Spleen (tissue), 11 donors: ENCODE results near the gene FBXW7. TPM values are rescaled to one million over a fixed set of nuclear protein-coding genes. Genes with fewer than 3 reads are reported as not detected.

Experiments used
- DNase-seq: peaks from one replicate; pipeline ENCODE4 v3.0.0-alpha.2; 2020
- H3K27ac ChIP-seq, 8 donors: fragments of 200-600 bp; sonication (generic) in 7 of 8; 1 replicate in 4 of 8; 2 replicates in 4 of 8; pipeline versions ENCODE4 v1.5.0 to v1.8.0; 2016 to 2021; ENCODE audit warnings: inconsistent platforms in 4 of 8, mild to moderate bottlenecking in 4 of 8, moderate library complexity in 1 of 8
- H3K27me3 ChIP-seq, 7 donors: fragments of 200-600 bp; sonication (generic) in 6 of 7; replicated peaks in 1 of 7; 1 replicate in 4 of 7; 2 replicates in 3 of 7; pipeline versions ENCODE4 v1.5.0 to v1.8.0; 2016 to 2021; ENCODE audit warnings: inconsistent platforms in 3 of 7, mild to moderate bottlenecking in 1 of 7
- H3K36me3 ChIP-seq, 6 donors: fragments of 200-600 bp; sonication (generic) in 5 of 6; 1 replicate in 4 of 6; 2 replicates in 2 of 6; pipeline versions ENCODE4 v1.5.0 to v1.8.0; 2016 to 2021; ENCODE audit warnings: inconsistent platforms in 2 of 6
- H3K4me1 ChIP-seq, 6 donors: fragments of 200-600 bp; sonication (generic) in 5 of 6; 1 replicate in 3 of 6; 2 replicates in 3 of 6; pipeline versions ENCODE4 v1.5.0 to v1.8.0; 2016 to 2021; ENCODE audit warnings: inconsistent platforms in 3 of 6
- H3K4me3 ChIP-seq, 8 donors: fragments of 200-600 bp; sonication (generic) in 7 of 8; 1 replicate in 4 of 8; 2 replicates in 4 of 8; pipeline versions ENCODE4 v1.5.0 to v1.8.0; 2016 to 2021; ENCODE audit warnings: inconsistent platforms in 4 of 8, mild to moderate bottlenecking in 4 of 8, moderate library complexity in 2 of 8
- H3K9me3 ChIP-seq, 8 donors: fragments of 200-600 bp; sonication (generic) in 7 of 8; 1 replicate in 4 of 8; 2 replicates in 4 of 8; pipeline versions ENCODE4 v1.5.0 to v1.8.0; 2016 to 2021; ENCODE audit warnings: inconsistent platforms in 4 of 8
- CTCF ChIP-seq, 11 experiments: fragments of 200-600 bp in 7 of 11; fragments of 450-650 bp in 4 of 11; sonication (generic) in 4 of 11; IDR thresholded peaks in 8 of 11; conservative IDR thresholded peaks in 3 of 11; 1 replicate in 7 of 11; 2 replicates in 4 of 11; pipeline versions ENCODE4 v1.4.0 to v1.8.0; 2016 to 2021; ENCODE audit warnings: antibody characterized with exemption in 11 of 11, inconsistent platforms in 4 of 11, mild to moderate bottlenecking in 1 of 11
- POLR2A ChIP-seq, 3 donors: fragments of 450-650 bp; IDR thresholded peaks; one replicate each; pipeline ENCODE4 v1.5.1; 2017; ENCODE audit warnings: antibody characterized with exemption in 3 of 3, mild to moderate bottlenecking in 1 of 3
- POLR2AphosphoS5 ChIP-seq, 3 donors: sonication (generic); formaldehyde crosslinking; IDR thresholded peaks; one replicate each; pipeline ENCODE4 v1.5.1; 2017; ENCODE audit warnings: antibody characterized with exemption in 3 of 3
- WGBS, 5 donors: extraction: QIAGEN DNeasy Blood & Tissue Kit in 3 of 5; methylation state at CpG; one replicate each; pipeline versions ENCODE4 v1.1.5 to v1.1.7; 2013 to 2018; 5-methylcytosine and 5-hydroxymethylcytosine counted together
- intact Hi-C: fragments of 100-400 bp; cut with DNase I; formaldehyde crosslinking; loops from one replicate; pipeline ENCODE4 v1.15.0; 2023; ENCODE audit warnings: low total_unique reads
- polyA plus RNA-seq, 3 donors: library from polyadenylated mRNA; stranded (reverse); fragments of 200-250 nt; gene quantifications; one replicate each; pipeline ENCODE4 v1.2.1, GENCODE V29; 2013
- total RNA-seq, 7 donors: library from RNA; depleted of rRNA in 3 of 7; stranded (reverse); fragments of >200 nt in 3 of 7; fragmentation: NEBNext Ultra II Directional in 4 of 7; extraction: Animal tissue kit (Norgen Biotek cat#: 25700) in 4 of 7; gene quantifications; one replicate each; pipeline versions ENCODE4 v1.1.0 to v1.2.1, GENCODE V29; 2016 to 2021
- donor health status: healthy with polysubstance abuse.
- donor health status: DM: no; HTN: no; CAD: no; lungs with moderate emphysema.
- donor health status: DM: no; HTN: no; CAD: no.
- donor health status: Bipolar disorder and iron deficiency.
- donor health status: healthy.
- donor health status: DM: no; HTN: no; CAD: no.
- donor health status: DM: yes; HTN: yes; CAD: no.

FBXW7 gene
- total and polyA plus RNA-seq, 10 donors = 11.5 to 140 (median 79.9) TPM

GRCh38 chr4:152346979-152347378 lies 188.9 kb downstream of the FBXW7 start:
- intact Hi-C loops = no loop called here
- Histone ChIP-seq H3K27me3 (no peaks in the 10 kb centered on the region), H3K4me1 (peaks cover 0 to 30% (median 0%) of the 10 kb centered on the region in 6 donors), H3K4me3 (no peak overlapping the region), H3K36me3 (peaks cover 0 to 47% (median 9%) of the 10 kb centered on the region in 6 donors), H3K9me3 (no peaks in the 10 kb centered on the region), H3K27ac (no peak overlapping the region)
- 95 to 98% (median 97%) methylated on average over 4 of the region's 4 CpGs for WGBS, 5 donors
- no peak for DNase-seq
- TF ChIP-seq POLR2AphosphoS5 (IDR thresholded peaks at IDR 0.05) (no peak), POLR2A (IDR thresholded peaks at IDR 0.05) (no peak), CTCF (IDR thresholded peaks at IDR 0.05 in 8 of 11, conservative IDR thresholded peaks at IDR 0.05 in 3 of 11) (no peak)

- Histone ChIP-seq H3K4me3 (no peak overlapping the region), H3K36me3 (peaks cover 0 to 51% (median 11%) of the 10 kb centered on the region in 6 donors), H3K4me1 (peaks cover 0 to 25% (median 0%) of the 10 kb centered on the region in 6 donors), H3K27me3 (no peaks in the 10 kb centered on the region), H3K27ac (no peak overlapping the region), H3K9me3 (no peaks in the 10 kb centered on the region)
- intact Hi-C loops = no loop called here
- TF ChIP-seq POLR2AphosphoS5 (IDR thresholded peaks at IDR 0.05) (no peak), CTCF (IDR thresholded peaks at IDR 0.05 in 8 of 11, conservative IDR thresholded peaks at IDR 0.05 in 3 of 11) (no peak), POLR2A (IDR thresholded peaks at IDR 0.05) (no peak)
- DNase-seq = no peak
- 92 to 97% (median 93%) methylated on average over 2 of the region's 2 CpGs for WGBS, 5 donors
Measured at GRCh38 chr4:152346526-152346925, 189.4 kb downstream of the FBXW7 start.

DNA sequence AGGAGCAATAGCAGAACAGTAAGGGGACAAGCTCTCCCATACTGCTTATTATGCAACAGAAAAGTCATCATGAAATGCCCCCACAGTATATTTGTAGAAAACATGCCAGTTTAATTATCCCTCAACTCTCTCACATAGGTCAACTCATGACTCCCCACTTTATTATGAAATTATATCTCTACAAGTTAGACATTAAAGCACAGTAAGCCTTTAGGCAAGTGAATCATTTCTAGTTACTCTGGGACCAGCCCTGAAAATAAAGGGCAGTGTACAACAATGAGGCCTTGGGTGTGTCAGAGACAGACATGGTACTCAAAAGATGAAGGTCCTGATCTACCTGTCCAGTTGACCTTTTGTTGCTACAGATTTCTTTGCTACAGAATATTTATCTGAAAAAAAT lies 191.9 kb downstream of the FBXW7 start:
- TF ChIP-seq POLR2A (IDR thresholded peaks at IDR 0.05) (no peak), CTCF (IDR thresholded peaks at IDR 0.05 in 8 of 11, conservative IDR thresholded peaks at IDR 0.05 in 3 of 11) (no peak), POLR2AphosphoS5 (IDR thresholded peaks at IDR 0.05) (no peak)
- intact Hi-C loops = no loop called here
- H3K27ac ChIP-seq = no peak overlapping the region

DNA sequence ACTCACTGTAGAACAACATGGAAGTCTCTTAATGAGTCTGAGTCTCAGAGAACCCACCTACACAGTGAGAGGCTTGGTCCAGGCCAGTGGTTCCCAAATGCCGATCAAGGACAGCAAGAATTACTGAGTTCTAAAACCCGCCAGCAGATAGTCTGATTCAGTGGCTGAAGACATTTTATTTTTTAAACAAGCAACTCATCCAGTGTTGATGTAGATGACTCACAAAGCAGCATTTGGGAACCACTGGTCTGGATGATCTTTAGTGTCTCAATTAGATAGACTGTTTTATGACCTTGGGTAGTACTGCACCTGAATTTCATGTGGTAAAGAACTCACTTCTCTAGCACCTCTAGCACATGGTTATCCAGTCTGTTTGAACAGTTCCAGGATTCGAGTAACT lies 193.6 kb downstream of the FBXW7 start:
- Histone ChIP-seq H3K36me3 (peaks cover 0 to 83% (median 18%) of the 10 kb centered on the region in 6 donors), H3K9me3 (no peaks in the 10 kb centered on the region), H3K27me3 (no peaks in the 10 kb centered on the region), H3K27ac (no peak overlapping the region), H3K4me3 (no peak overlapping the region), H3K4me1 (peaks cover 0 to 4% (median 0%) of the 10 kb centered on the region in 6 donors)
- TF ChIP-seq POLR2A (IDR thresholded peaks at IDR 0.05) (no peak), POLR2AphosphoS5 (IDR thresholded peaks at IDR 0.05) (no peak), CTCF (IDR thresholded peaks at IDR 0.05 in 8 of 11, conservative IDR thresholded peaks at IDR 0.05 in 3 of 11) (no peak)
- intact Hi-C loops = no loop called here
- no peak for DNase-seq
- 92 to 99% (median 95%) methylated on average over 3 of the region's 3 CpGs for WGBS, 5 donors

More for the DNA sequence above, 191.9 kb downstream of the FBXW7 start:
- peaks cover 0 to 70% (median 12%) of the 10 kb centered on the region in 6 donors for H3K36me3 ChIP-seq
- H3K27me3 ChIP-seq = no peaks in the 10 kb centered on the region
- H3K4me3 ChIP-seq = no peak overlapping the region
- peaks cover 0 to 18% (median 0%) of the 10 kb centered on the region in 6 donors for H3K4me1 ChIP-seq
- no peaks in the 10 kb centered on the region for H3K9me3 ChIP-seq
- DNase-seq = no peak
